ENCODE results near the gene TOMM22.

The TOMM22 gene

GRCh38 chr22:38733724-38734381, 52.1 kb downstream of the TOMM22 start:
- DNase-seq (ENCODE audit: low read depth in 3 of 3): no peak

GRCh38 chr22:38734421-38735100, 52.8 kb downstream of the TOMM22 start:
- DNase-seq (ENCODE audit: low read depth in 3 of 3): no peak
